K562 (cell line): ENCODE results near the gene TRAF7. TPM values are rescaled to one million over a fixed set of nuclear protein-coding genes. Genes with fewer than 3 reads are reported as not detected.

Experiments
- CEBPZ ChIP-seq: fragments of 150-350 bp; IDR thresholded peaks from 2 replicates; pipeline ENCODE4 v1.6.1; 2014; ENCODE audit warnings: low read depth, mild to moderate bottlenecking, low read length, borderline replicate concordance
- RREB1 ChIP-seq: fragments of 250-450 bp; sonication (Bioruptor Pico); IDR thresholded peaks from 2 replicates; pipeline ENCODE4 v1.4.0; 2020
- polyA plus RNA-seq, 8 experiments: library from polyadenylated mRNA; depleted of rRNA in 4 of 8; stranded (reverse) in 5 of 8; unstranded in 3 of 8; fragments of >200 nt; fragmentation: Nextera tagmentation in 2 of 8; fragmentation: Illumina TruSeq in 1 of 8; extraction: Ambion mirVana in 2 of 8; extraction: Trizol in 1 of 8; gene quantifications; 2 replicates each; pipeline versions ENCODE4 v1.2.1 to v1.2.3, GENCODE V29; 2011 to 2014; ENCODE audit warnings: inconsistent platforms in 1 of 8, missing spikeins in 1 of 8
- total RNA-seq, 7 experiments: library from RNA; depleted of rRNA in 6 of 7; stranded (reverse); fragments of >200 nt in 6 of 7; fragmentation: Illumina TruSeq in 2 of 7; extraction: Trizol in 2 of 7; gene quantifications; 2 replicates each; pipeline versions ENCODE4 v1.2.1 to v1.2.3, GENCODE V29; 2011 to 2021; ENCODE audit warnings: low replicate concordance in 1 of 7
- TF ChIP-seq, protein P1 (sequence below), 2 experiments: fragments of 450-650 bp; conservative IDR thresholded peaks; 2 replicates each; pipeline ENCODE4 v1.6.1; 2017; ENCODE audit warnings: mild to moderate bottlenecking in 2 of 2, moderate library complexity in 2 of 2

The TRAF7 gene
- total and polyA plus RNA-seq, 9 of the 15 experiments (the other 6 are each of a cell fraction or from before 2014, with no cell fraction given) = 1.1 to 113 (median 41.6) TPM

- TF ChIP-seq RREB1 (no peak), CEBPZ (no peak)
- TF ChIP-seq, protein P1, sequence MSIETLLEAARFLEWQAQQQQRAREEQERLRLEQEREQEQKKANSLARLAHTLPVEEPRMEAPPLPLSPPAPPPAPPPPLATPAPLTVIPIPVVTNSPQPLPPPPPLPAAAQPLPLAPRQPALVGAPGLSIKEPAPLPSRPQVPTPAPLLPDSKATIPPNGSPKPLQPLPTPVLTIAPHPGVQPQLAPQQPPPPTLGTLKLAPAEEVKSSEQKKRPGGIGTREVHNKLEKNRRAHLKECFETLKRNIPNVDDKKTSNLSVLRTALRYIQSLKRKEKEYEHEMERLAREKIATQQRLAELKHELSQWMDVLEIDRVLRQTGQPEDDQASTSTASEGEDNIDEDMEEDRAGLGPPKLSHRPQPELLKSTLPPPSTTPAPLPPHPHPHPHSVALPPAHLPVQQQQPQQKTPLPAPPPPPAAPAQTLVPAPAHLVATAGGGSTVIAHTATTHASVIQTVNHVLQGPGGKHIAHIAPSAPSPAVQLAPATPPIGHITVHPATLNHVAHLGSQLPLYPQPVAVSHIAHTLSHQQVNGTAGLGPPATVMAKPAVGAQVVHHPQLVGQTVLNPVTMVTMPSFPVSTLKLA (conservative IDR thresholded peaks at IDR 0.05) = 0 out of 4 replicates have a peak, but pooled peaks of 1 of the 2 experiments have one; percentile 33
These were observed 12.4 kb upstream of the TRAF7 start (continued) for GRCh38 chr16:2142942-2143877.
